WTC11 (cell line): ENCODE results near the gene SLC66A2.

ENCODE experiments used
- GABPB1 ChIP-seq: sonication (generic); formaldehyde crosslinking; IDR thresholded peaks from 2 replicates; pipeline ENCODE4 v1.8.1; 2023; ENCODE audit warnings: mild to moderate bottlenecking, missing genetic modification reagents
- MYBL2 ChIP-seq: sonication (generic); formaldehyde crosslinking; IDR thresholded peaks from 2 replicates; pipeline ENCODE4 v1.8.1; 2023; ENCODE audit warnings: mild to moderate bottlenecking, moderate library complexity, missing genetic modification reagents
- NR3C1 ChIP-seq: sonication (generic); formaldehyde crosslinking; conservative IDR thresholded peaks from 2 replicates; pipeline ENCODE4 v1.8.1; 2023; ENCODE audit warnings: low read depth, mild to moderate bottlenecking, missing genetic modification reagents
- SMAD3 ChIP-seq: sonication (generic); formaldehyde crosslinking; IDR thresholded peaks from 2 replicates; pipeline ENCODE4 v1.8.0; 2022; ENCODE audit warnings: missing genetic modification reagents, mild to moderate bottlenecking, borderline replicate concordance
- SMAD4 ChIP-seq: sonication (generic); formaldehyde crosslinking; IDR thresholded peaks from 2 replicates; pipeline ENCODE4 v1.8.0; 2022; ENCODE audit warnings: mild to moderate bottlenecking, missing genetic modification reagents
- SP1 ChIP-seq: sonication (generic); formaldehyde crosslinking; conservative IDR thresholded peaks from 2 replicates; pipeline ENCODE4 v1.8.1; 2022; ENCODE audit warnings: missing genetic modification reagents
- TEAD4 ChIP-seq: sonication (generic); formaldehyde crosslinking; IDR thresholded peaks from 2 replicates; pipeline ENCODE4 v1.8.0; 2022; ENCODE audit warnings: mild to moderate bottlenecking, missing genetic modification reagents
- ZNF317 ChIP-seq: sonication (generic); formaldehyde crosslinking; IDR thresholded peaks from 2 replicates; pipeline ENCODE4 v1.8.1; 2023; ENCODE audit warnings: low read depth, mild to moderate bottlenecking, moderate library complexity, missing genetic modification reagents, borderline replicate concordance
- TF ChIP-seq, protein P1 (sequence below): fragments of 200-600 bp; IDR thresholded peaks from 2 replicates; pipeline ENCODE4 v1.8.0; 2022; ENCODE audit warnings: antibody characterized with exemption
- TF ChIP-seq, protein P2 (sequence below): sonication (generic); formaldehyde crosslinking; conservative IDR thresholded peaks from 2 replicates; pipeline ENCODE4 v1.8.1; 2022; ENCODE audit warnings: mild to moderate bottlenecking, missing genetic modification reagents
- TF ChIP-seq, protein P3 (sequence below): sonication (generic); formaldehyde crosslinking; IDR thresholded peaks from 2 replicates; pipeline ENCODE4 v1.8.0; 2022; ENCODE audit warnings: mild to moderate bottlenecking, missing genetic modification reagents
- TF ChIP-seq, protein P4 (sequence below): sonication (generic); formaldehyde crosslinking; IDR thresholded peaks from 2 replicates; pipeline ENCODE4 v1.8.0; 2023; ENCODE audit warnings: missing genetic modification reagents, mild to moderate bottlenecking, borderline replicate concordance
- TF ChIP-seq, protein P5 (sequence below): sonication (generic); formaldehyde crosslinking; IDR thresholded peaks from 2 replicates; pipeline ENCODE4 v1.8.1; 2022; ENCODE audit warnings: mild to moderate bottlenecking, moderate library complexity, missing genetic modification reagents

DNA sequence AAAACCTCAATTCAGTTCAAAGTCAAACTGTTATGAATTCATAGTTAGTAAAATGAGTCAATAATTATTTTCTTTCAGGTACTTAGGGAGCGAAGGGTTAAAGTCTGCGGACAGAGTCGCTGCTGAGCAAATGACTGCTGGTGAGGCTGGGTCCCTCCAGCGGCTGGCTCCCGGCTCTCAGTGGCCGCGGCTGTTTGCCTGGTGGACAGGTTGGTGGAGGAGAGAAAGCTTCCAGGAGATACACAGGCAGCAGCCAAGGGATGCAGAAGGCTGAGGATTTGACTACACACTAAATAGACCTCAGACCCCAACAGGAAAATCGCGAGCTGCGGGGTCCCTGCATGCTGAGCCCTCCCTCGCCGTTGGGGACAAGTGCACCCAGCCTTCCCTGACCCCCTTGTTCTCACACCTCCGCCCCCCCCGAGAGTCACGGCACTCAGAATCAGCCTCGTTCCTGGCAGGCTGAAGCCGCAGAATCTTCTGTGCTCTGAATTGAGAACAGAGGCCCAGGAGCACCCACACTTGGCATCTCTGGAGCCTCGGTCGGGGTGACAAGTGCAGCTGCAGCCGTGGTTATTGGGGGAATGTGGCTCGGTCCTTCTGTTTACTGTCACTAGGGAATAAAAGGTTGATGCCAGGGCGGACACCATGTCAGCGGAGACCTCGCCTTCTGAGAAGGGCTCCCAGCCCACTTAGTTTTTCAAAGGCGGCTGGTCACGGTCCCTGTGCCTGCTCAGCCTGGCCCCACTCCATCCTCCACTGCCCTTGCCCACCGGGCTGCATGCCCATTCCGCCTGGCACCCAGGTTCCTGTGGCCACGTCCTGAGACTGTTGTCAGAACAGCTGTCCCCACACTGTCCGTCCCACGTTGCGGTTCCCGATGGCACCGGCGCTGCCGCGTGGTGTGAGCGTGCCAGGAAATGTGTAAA is 74.0 kb downstream of the SLC66A2 start:
- TF ChIP-seq, protein P1, sequence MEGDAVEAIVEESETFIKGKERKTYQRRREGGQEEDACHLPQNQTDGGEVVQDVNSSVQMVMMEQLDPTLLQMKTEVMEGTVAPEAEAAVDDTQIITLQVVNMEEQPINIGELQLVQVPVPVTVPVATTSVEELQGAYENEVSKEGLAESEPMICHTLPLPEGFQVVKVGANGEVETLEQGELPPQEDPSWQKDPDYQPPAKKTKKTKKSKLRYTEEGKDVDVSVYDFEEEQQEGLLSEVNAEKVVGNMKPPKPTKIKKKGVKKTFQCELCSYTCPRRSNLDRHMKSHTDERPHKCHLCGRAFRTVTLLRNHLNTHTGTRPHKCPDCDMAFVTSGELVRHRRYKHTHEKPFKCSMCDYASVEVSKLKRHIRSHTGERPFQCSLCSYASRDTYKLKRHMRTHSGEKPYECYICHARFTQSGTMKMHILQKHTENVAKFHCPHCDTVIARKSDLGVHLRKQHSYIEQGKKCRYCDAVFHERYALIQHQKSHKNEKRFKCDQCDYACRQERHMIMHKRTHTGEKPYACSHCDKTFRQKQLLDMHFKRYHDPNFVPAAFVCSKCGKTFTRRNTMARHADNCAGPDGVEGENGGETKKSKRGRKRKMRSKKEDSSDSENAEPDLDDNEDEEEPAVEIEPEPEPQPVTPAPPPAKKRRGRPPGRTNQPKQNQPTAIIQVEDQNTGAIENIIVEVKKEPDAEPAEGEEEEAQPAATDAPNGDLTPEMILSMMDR, result no peak
- no peak for TF ChIP-seq SMAD4 (CRISPR knock-in tag)
- TF ChIP-seq GABPB1 (CRISPR knock-in tag), result no peak
- no peak for TF ChIP-seq MYBL2
- no peak for TF ChIP-seq SP1
- TF ChIP-seq, protein P2, sequence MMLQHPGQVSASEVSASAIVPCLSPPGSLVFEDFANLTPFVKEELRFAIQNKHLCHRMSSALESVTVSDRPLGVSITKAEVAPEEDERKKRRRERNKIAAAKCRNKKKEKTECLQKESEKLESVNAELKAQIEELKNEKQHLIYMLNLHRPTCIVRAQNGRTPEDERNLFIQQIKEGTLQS (CRISPR knock-in tag), result no peak
- TF ChIP-seq SMAD3 (CRISPR knock-in tag), result no peak
- TF ChIP-seq, protein P3, sequence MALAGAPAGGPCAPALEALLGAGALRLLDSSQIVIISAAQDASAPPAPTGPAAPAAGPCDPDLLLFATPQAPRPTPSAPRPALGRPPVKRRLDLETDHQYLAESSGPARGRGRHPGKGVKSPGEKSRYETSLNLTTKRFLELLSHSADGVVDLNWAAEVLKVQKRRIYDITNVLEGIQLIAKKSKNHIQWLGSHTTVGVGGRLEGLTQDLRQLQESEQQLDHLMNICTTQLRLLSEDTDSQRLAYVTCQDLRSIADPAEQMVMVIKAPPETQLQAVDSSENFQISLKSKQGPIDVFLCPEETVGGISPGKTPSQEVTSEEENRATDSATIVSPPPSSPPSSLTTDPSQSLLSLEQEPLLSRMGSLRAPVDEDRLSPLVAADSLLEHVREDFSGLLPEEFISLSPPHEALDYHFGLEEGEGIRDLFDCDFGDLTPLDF, result no peak
- TF ChIP-seq NR3C1 (CRISPR knock-in tag), result no peak
- TF ChIP-seq, protein P4, sequence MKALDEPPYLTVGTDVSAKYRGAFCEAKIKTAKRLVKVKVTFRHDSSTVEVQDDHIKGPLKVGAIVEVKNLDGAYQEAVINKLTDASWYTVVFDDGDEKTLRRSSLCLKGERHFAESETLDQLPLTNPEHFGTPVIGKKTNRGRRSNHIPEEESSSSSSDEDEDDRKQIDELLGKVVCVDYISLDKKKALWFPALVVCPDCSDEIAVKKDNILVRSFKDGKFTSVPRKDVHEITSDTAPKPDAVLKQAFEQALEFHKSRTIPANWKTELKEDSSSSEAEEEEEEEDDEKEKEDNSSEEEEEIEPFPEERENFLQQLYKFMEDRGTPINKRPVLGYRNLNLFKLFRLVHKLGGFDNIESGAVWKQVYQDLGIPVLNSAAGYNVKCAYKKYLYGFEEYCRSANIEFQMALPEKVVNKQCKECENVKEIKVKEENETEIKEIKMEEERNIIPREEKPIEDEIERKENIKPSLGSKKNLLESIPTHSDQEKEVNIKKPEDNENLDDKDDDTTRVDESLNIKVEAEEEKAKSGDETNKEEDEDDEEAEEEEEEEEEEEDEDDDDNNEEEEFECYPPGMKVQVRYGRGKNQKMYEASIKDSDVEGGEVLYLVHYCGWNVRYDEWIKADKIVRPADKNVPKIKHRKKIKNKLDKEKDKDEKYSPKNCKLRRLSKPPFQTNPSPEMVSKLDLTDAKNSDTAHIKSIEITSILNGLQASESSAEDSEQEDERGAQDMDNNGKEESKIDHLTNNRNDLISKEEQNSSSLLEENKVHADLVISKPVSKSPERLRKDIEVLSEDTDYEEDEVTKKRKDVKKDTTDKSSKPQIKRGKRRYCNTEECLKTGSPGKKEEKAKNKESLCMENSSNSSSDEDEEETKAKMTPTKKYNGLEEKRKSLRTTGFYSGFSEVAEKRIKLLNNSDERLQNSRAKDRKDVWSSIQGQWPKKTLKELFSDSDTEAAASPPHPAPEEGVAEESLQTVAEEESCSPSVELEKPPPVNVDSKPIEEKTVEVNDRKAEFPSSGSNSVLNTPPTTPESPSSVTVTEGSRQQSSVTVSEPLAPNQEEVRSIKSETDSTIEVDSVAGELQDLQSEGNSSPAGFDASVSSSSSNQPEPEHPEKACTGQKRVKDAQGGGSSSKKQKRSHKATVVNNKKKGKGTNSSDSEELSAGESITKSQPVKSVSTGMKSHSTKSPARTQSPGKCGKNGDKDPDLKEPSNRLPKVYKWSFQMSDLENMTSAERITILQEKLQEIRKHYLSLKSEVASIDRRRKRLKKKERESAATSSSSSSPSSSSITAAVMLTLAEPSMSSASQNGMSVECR (CRISPR knock-in tag), result no peak
- TF ChIP-seq TEAD4 (CRISPR knock-in tag), result no peak
- TF ChIP-seq ZNF317, result no peak
- TF ChIP-seq, protein P5, sequence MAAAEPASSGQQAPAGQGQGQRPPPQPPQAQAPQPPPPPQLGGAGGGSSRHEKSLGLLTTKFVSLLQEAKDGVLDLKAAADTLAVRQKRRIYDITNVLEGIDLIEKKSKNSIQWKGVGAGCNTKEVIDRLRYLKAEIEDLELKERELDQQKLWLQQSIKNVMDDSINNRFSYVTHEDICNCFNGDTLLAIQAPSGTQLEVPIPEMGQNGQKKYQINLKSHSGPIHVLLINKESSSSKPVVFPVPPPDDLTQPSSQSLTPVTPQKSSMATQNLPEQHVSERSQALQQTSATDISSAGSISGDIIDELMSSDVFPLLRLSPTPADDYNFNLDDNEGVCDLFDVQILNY (CRISPR knock-in tag), result no peak
